ENCODE results near the gene SPARC.

Gene SPARC

DNA sequence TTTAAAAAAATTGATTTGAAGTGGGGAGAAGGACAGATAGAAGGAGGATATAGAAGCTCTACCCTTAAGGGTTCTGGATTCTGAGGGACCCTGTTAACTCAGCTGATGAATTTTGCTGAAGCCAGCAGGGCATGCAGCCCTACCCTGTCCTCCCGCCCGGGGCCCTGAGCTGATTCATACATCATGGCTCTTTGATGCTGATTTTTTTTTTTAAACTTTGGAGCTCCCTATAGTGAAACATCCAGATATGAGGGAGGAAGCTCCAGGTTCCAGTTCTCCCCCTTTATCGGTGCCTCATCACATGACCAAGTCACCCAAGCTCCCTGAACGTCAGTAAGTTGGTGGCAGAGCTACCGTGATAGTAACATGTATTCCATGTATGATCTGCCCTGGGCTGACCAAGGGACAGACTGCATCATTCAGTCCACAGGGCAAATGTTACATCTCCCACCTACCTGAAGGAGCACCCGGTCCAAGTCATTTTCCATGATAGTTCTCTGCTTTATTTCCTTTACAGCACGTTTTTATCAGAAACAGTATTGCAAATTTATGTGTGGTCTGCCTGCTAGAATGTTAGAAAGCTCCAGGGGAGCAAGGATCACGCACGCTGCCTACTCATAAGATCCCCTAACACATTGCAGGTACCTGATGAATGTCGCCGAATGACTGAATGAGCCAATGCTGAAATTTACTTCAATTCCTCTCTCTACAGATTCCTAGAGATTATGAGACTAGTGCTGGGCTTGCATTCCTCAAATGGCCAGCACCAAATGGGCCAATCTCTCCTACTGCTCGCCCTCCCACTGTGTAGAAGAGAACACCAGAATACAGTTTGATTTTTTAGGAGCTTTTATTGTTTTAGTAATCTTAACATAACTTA is 25.9 kb downstream of the SPARC start:
- DNase-seq (ENCODE audit: low spot score) = no peak

DNA sequence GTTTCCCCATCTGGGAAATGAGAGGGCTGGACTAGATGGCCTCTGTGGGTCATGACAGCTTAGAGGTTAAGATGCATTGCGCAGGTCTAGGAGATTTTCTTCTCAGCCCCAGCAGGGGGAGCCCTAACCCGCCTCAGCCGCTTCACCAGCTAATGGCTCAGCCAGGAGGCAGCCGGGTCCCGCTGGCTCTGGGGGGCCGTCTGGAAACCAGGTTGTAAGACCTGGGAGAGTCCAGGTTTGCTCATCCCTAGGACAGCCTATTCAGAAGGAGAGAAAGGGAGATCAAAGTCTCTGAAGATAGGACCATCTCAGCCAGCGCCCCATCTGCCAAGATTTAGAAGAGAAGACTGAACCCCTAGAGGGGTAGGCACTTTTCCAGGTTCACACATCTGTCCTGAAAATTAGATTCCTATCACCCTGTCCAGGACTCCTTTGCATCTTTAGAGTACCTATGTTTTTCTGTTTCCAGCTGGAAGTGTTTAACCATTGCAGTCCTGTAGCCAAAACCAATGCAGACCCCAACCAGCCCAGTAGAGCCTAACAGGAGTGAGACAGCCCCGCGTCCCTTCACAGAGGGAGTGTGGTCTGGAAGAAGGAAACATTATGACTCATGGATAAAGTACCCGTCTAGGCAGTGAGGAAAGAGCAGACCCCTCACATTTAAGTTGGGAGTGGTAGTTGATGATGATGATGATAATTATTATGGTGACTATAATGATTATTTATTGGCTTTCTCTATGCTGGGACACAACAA is 27.5 kb downstream of the SPARC start:
- peak; percentile 85 for DNase-seq (ENCODE audit: low spot score)

DNA sequence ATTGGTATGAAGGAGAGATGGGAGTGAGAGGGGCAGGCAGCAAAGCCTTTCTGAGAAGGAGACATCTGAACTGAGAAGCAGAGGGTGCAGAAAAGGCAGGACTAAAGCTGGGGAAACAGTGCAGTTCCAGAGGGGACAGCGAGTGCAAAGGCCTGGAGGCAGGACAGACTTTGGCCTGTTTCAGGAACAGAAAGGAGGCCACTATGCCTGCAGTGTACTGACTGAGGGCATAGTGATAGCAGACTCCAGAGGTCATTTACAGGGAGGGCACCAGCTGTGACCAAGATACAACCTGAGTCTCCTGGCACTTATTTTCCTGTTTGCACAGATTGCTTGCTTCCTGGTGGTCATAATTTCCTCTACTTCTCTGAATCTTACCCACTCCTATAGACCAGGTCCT is 29.6 kb downstream of the SPARC start:
- DNase-seq (ENCODE audit: low spot score) = no peak

DNA sequence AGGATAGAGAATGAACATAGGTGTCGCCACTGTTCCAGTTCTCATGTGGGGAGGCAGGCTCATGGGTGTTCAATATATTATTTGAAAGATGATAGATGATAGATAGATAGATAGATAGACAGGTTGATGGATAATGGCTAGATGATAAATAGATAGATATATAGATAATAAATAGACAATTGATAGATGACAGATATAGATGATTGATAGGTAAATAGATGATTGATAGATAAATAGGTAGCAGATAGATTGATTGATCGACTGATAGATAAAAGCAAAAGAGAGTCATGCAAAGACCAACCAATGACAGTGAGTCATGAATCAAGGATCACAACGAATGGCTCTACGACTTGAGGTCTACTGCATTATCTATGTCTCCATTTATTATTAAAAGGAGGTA is 30.4 kb downstream of the SPARC start:
- DNase-seq (ENCODE audit: low spot score) = no peak

DNA sequence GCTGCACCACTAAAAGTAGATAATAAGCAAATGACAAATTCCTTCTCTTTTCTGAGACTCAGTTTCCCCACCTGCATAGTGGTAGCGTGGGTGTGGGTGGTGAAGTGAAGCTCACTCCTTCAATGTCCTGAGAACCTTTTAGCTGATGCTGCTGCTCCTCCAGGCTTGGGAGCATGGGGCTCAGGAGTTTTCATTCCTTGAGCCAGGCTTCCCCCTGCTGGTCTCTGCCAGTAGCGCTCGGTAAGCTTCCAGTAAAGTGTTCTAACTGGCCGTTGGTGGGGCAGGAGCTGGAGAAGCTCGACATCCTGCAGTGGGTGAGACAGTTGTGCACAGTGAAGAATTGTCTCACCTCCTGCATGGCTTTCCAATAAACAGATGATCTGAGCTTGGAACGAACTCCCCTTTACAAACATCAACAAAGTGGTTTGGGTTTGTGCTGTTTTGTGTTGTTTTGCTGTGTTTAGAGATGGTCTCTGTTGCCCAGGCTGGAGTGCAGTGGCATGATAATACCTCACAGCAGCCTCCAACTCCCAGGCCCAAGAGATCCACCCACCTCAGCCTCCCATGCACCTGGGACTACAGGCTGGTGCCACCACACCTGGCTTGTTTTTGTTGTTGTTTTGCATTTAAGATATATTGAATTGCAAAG is 34.6 kb downstream of the SPARC start:
- DNase-seq (ENCODE audit: low spot score) = peak; percentile 74

DNA sequence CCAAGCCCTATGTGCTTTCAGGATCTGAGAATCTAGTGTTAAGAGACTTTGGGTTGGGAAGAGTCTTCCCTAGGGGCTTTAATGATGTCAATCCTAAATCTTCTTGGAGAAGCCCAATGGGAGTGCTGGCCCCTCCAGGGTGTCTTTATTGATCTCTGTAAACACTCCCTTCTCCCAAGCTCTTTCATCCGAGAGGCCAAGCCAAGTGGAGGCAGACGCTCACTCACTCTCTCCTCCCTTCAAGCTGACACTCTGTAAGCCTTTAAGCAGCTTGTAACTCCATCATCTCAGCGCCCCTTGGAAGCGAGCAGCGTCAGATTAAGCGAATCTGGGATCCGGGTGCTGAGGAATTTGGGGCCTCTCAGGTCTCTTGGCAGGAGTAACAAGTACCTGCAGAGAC is 37.7 kb downstream of the SPARC start:
- no peak for DNase-seq (ENCODE audit: low spot score)

DNA sequence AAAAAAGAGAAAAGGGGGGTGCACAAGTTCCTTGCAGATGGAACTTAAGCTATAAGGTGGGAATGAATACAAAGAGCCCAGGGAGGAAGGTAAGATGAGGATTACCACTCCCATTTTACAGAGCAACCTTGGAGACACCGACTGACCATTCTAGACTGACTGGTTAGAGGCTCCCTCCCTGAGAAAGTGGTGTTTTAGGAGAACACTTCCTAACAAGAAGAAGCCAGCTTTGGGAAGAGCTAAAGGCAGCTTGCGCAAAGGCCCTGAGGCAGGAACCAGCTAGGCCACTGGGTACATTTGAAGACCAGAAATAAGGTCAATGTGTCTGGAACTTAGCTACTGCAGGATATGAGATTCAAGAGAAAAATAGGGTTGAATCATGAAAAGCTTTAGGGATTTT is 38.6 kb downstream of the SPARC start:
- DNase-seq (ENCODE audit: low spot score) = no peak

DNA sequence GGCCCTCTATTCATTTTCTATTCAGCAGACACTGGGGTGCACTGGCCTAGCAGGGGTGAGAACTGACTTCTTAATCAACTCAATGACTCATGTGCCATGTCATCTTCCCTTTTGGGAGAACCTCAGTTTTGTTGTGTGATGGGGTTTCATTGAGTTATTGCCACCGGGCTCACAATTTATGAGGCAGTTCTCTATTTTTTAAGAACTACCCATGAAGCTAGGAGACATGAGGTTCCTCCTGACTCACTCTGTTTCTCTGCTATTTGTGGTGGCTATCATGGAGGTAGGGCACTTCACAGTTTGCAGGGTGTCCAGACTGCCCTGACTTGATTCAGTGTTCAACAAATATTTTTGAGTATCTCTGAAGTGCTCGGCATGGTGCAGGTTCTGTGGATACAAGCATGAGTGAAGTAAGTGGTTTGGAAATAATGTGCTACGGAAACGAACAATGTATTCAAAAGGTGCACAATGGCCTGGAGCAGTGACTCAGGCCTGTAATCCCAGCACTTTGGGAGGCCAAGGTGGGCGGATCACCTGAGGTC is 39.3 kb downstream of the SPARC start:
- DNase-seq (ENCODE audit: low spot score) = no peak

DNA sequence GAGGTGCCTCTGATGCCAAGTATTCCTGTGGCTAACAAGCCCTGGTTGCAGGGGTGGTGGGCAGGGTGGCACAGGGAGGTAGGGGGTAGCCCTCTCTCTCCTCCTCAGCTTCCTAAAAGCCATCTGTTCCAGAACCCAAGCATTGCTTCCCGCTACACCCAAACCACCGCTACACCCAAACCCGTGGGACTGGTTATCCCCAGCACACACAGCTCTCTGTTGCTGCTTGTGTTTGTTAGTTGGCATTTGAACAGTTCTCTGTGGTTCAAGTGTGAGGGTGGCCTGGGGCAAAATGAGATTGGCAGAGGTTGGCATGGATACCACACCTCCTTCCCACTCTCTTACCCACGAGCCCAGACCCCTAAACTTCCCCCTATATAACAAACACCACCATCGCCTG is 40.4 kb downstream of the SPARC start:
- no peak for DNase-seq (ENCODE audit: low spot score)

DNA sequence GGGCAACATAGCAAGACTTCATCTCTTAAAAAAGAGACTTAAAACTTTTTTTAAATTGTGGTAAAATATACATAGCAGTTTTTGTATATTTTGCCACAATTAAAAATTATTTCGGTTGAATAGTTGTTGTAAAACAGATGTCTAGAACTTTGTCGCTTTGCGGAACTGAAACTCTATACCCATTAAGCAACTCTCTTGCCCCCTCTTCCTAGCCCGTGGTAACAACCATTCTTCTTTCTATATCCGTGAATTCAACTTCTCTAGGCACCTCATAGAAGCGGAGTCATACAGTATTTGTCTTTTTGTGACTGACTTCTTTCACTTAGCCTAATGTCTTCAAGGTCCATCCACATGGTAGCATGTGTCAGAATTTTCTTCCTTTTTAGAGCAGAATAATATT is 43.3 kb downstream of the SPARC start:
- DNase-seq (ENCODE audit: low spot score) = no peak

DNA sequence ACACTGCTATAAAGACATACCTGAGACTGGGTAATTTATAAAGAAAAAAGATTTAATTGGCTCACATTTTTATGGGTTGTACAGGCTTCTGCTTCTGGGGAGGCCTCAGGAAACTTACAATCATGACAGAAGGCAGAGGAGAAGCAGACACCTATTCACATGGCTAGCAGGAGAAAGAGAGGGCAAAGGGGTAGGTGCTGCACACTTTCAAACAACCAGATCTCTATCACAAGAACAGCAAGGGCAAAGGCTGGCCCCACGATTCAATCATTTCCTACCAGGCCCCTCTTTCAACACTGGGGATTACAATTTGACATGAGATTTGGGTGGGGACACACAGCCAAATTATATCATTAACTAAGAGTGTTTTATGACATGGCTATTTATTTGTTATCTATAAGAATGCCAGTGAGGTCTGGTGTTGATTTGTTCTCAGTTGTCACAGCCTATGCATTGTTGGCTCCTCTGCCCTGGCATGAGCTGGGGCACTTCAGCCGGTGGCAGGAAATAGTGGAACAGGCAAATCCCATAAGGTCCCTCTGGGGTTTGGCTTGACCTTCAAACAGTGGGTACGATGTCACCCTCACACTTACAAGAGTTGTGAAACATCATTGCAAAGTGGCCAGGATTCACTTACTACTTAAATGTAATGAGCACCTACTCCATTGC is 44.1 kb downstream of the SPARC start:
- DNase-seq (ENCODE audit: low spot score) = no peak

DNA sequence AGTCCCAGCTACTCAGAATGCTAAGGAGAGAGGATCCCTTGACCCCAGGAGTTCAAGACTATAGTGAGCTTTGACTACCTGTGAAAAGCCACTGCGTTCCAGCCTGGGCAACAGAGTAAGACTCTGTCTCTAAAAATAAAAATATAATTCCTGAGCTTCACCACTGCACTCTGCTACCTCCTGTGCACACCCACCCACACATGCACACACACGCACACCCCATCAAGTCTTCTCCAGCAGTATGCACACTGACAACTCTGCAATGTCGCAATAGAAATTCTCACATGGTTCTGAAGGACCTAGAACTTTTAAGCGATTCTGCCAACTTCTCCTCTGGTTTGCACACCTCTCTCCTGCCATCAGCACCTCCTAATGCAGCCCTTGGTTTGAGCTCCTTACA is 48.1 kb downstream of the SPARC start:
- no peak for DNase-seq (ENCODE audit: low spot score)

DNA sequence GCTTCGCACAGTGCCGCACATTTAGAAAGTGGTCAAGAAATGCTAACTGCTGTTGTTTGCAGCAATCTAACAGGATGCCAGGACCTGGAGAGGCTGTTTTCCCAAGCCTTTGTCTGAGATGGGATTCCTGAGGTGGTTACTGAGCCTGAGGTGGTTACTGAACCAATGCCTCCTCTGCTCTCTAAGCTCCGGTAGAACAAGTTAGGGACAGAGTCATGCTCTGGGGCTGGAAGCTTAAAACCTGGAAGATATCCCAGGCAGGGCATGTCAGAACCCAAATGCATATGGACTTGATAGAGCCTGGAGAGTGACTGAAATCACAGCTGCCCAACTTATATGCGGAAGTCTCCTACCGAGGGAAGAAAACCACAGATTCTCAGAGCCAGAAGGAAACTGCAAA is 49.0 kb downstream of the SPARC start:
- no peak for DNase-seq (ENCODE audit: low spot score)

DNA sequence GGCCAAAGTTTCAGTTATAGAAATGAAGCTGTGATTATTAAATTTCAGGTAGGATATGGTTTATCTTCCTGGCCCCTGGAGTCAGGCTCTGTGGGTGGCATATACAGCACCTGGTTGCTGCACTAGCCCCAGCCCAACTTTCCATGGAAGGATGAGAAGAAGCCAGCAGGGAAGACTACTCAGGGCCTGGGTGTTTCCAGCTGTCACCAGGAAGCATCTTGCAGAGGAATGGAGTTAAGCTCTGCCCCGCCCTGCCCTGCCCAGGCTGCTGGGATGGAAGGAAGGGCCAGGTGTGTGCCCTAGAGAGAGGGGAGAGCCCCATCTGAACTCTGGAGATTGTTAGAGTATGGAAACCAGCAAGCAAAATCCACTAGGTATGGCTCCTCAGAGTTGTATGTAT is 52.8 kb downstream of the SPARC start:
- DNase-seq (ENCODE audit: low spot score) = no peak

DNA sequence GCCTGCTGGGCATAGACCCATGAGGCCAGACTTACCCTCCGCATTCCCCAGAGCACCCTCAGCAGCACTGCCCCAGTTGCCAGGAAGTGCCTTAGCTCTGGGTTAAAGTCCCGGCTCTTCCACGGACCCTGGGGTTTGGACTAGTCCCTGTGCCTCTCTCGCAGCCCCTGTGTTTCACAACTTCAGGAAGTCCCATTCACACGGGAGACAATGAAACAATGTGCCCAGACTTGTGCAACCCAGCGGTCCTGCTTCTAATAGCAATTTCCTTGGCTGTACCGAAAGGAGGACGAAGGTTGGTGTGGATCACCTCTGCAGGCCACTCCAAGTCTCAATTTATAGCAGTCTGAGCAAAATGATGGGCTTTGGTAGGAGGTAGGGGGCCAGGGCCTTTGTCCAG is 53.8 kb downstream of the SPARC start:
- DNase-seq (ENCODE audit: low spot score) = no peak

DNA sequence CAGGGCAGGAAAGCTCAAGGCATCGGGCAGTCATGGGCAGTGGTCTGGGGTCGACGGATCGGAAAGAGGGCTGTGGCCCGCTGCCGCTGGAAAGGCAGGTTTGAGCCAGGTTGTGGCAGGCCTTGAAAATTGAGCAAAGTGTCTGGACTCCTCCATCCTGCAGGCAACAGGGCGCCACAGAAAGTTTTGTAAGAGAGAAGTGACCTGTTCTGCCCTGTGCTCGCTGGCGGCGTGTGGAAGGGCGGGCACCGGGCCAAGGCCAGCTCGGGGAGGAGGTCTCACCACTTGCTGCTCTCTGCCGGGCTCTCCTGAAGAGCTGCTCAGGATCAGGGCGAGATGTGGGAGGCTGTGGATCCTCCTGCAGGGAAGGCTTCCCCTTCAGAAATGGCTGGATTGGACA is 54.2 kb downstream of the SPARC start:
- no peak for DNase-seq (ENCODE audit: low spot score)

DNA sequence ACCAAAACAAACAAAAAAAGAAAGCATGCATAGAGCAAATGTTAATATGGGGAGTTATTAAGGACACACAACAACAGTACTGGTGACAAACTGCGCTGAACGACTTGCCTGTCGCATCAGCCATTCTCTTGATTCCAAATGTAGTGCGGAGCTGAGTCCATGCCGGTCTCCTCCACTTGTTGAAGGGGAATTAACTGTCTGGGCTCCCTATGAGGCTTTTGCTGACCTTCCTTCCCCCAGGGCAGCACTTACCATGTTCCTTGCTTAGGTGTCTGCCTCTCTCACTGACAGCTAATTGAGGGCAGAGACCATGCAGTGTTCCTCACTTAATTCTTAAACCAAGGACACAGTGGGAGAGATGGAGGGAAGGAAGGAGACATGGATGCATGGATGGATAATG is 54.8 kb downstream of the SPARC start:
- DNase-seq (ENCODE audit: low spot score) = no peak

DNA sequence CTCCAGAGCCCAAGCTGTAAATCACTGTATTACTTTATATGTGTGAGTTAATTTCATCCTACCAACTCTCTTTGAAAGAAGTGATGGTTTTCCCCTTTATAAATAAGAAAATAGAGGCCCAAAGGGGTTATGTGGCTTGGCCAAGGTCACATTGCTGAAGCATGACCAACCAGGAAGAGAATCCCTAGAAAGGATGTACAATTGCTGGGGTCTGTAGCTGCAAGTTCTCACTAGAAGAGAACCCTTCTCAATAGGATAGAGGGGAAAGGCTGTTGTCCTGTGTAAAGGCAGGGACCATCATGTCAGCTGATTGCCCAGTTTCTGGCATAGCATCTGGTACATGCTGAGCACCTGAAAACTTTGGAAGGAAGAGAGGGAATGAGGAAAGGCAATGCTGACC is 56.6 kb downstream of the SPARC start:
- DNase-seq (ENCODE audit: low spot score) = no peak

DNA sequence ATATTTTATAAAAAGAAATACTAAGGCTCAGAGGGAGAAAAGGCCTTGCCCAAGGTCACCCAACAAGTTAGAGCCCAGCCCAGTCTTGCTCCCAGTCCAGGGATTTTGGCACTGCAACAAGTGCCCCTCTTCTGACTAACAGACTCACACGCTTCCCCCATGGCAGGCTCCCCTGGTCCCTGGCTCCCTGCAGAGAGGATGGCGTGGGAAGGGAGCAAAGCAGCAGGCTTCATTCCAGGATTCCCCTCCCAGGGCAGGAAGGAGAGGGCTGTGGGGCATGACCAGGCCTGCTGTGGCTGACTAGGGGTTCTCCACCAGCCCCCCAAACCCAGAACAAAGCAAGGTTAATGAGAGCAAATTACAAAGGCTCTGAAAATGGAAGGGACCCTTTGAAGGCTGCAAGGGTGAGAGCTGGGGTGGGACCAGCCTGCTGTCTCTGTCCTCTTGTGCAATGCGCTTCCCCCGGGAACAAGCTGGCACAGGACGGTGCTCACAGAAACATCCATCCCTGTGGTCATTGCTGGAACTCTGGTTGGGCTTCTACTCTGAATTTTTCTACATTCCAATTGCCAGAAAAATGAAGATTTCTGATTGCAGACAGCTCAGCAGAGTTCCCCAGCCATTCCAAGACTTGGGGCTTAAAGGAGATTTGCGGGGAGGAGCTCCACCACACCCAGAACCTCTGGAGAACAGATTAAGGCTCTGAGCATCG is 58.4 kb downstream of the SPARC start:
- DNase-seq (ENCODE audit: low spot score) = no peak

DNA sequence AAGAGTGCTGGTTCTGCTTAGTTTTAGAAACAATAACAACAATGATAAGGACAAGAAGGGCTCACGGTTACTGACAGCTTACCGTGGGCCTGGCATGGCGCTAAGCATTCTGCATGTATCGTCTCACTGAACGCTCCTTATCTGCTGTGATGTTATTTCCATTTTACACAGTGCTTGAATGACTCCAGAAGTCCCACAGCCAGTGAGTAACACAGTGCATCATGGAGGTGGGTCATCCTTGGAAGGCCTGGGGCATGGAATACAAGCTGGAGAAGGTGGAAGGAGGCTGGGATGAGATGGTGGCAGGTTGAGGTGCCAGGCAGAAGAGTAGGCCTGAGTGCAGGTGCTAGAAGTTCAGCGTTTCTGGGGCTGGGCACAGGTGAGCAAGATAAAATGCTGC is 59.1 kb downstream of the SPARC start:
- DNase-seq (ENCODE audit: low spot score) = no peak

DNA sequence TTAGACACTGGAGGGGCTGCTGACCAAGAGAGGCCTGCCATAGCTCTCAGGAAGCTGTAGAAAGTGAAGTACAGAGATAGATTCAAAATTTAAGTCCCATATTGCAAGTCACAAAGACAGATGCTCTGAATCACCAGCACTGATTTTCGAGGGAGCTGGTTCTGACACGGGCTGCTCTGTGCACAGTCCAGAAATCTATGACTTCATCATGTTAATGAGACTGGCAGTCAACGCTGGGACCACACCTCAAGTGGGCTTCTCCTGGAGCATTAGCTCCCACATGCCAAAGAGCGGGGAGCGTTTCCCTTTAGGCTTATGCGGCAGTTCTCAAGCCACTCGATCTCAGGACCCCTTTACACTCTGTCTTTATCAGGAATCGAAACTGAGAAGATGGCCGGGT is 61.4 kb downstream of the SPARC start:
- DNase-seq (ENCODE audit: low spot score) = no peak

DNA sequence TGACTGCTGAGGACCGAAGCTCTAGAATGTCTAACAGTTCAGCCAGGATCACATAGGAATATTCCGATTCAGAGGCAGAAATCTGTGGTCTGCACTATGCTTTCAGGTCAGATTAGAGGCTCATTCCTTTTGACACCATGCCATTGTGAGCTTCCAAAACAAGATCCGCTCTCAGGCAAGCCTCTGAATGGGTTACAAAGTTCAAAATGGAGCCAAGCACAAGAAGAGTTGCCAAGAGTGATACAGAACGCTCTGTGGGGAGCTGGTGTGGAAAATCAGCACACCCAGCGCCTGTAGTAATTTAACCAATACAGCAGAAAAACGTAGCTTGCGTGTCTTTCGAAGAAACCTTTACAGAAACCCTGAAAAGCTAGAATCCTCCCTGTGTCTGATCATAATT is 62.2 kb downstream of the SPARC start:
- DNase-seq (ENCODE audit: low spot score) = no peak

Data from activated CD4-positive, alpha-beta T cell treated with anti-CD3 and anti-CD28 coated beads, Interleukin-2, Interleukin-4, amounts not matched to agents 100 ng/mL and 50 ng/mL, durations not matched to agents 16 hours and 8 hours (primary cell).